Omental fat pad (tissue), 4 donors: ENCODE measurements around the gene CLSTN2. TPM values are rescaled to one million over a fixed set of nuclear protein-coding genes. Genes with fewer than 3 reads are reported as not detected.

Source experiments
- ATAC-seq: fragments of 150-250 bp; one replicate; pipeline ENCODE4 v1.9.1; 2016; ENCODE audit warnings: mild to moderate bottlenecking, moderate library complexity; ENCODE audit not compliant: low FRiP score
- DNase-seq: peaks from one replicate; pipeline ENCODE4 v3.0.0-alpha.2; 2019; ENCODE audit warnings: low spot score
- CTCF ChIP-seq, 3 donors: fragments of 450-650 bp; IDR thresholded peaks; one replicate each; pipeline ENCODE4 v1.5.1; 2016 to 2017; ENCODE audit warnings: antibody characterized with exemption in 3 of 3, mild to moderate bottlenecking in 3 of 3, moderate library complexity in 2 of 3
- total RNA-seq, 4 donors: library from RNA; depleted of rRNA; stranded (reverse); fragments of >200 nt; gene quantifications; one replicate each; pipeline ENCODE4 v1.1.0, GENCODE V29; 2016

Gene CLSTN2
- total RNA-seq, 4 donors from 2014 or later = 20.0 to 40.5 (median 37.8) TPM

GRCh38 chr3:139978966-139979365, 44.0 kb downstream of the CLSTN2 start:
- DNase-seq (no peak), ATAC-seq (no peak)
- no peak for TF ChIP-seq CTCF (IDR thresholded peaks at IDR 0.05)

- no peak for TF ChIP-seq CTCF (IDR thresholded peaks at IDR 0.05)
- ATAC-seq (no peak), DNase-seq (no peak)
These were observed 45.0 kb downstream of the CLSTN2 start for GRCh38 chr3:139979991-139980390.

- TF ChIP-seq CTCF (IDR thresholded peaks at IDR 0.05) = no peak
- no peak for ATAC-seq
- DNase-seq = no peak
These were observed 47.4 kb downstream of the CLSTN2 start for GRCh38 chr3:139982404-139982803.

GRCh38 chr3:139985576-139985975, 50.6 kb downstream of the CLSTN2 start:
- ATAC-seq (no peak), DNase-seq (no peak)
- TF ChIP-seq CTCF (IDR thresholded peaks at IDR 0.05) = no peak

- ATAC-seq (no peak), DNase-seq (no peak)
- no peak for TF ChIP-seq CTCF (IDR thresholded peaks at IDR 0.05)
These were observed 52.9 kb downstream of the CLSTN2 start for GRCh38 chr3:139987908-139988307.

- TF ChIP-seq CTCF (IDR thresholded peaks at IDR 0.05) = no peak
- ATAC-seq (no peak), DNase-seq (no peak)
These were observed 53.6 kb downstream of the CLSTN2 start for GRCh38 chr3:139988472-139989156.

- ATAC-seq = no peak
- DNase-seq = no peak
- no peak for TF ChIP-seq CTCF (IDR thresholded peaks at IDR 0.05)
These were observed 59.9 kb downstream of the CLSTN2 start for GRCh38 chr3:139994891-139995290.
